Upper lobe of left lung (tissue), 6 donors: ENCODE results near the gene FAM193B. TPM values are rescaled to one million over a fixed set of nuclear protein-coding genes. Genes with fewer than 3 reads are reported as not detected.

ENCODE experiments used
- ATAC-seq, 2 donors: fragments of 200-7000 bp; cut with Tn5 transposase; one replicate each; pipeline ENCODE4 v1.9.1; 2022; ENCODE audit warnings: mild to moderate bottlenecking in 2 of 2, moderate library complexity in 2 of 2; ENCODE audit not compliant: low FRiP score in 2 of 2
- DNase-seq, 2 donors: peaks; one replicate each; pipeline ENCODE4 v3.0.0-alpha.2; 2019 to 2020
- H3K27ac ChIP-seq, 4 donors: fragments of 200-600 bp; sonication (generic); one replicate each; pipeline ENCODE4 v1.5.1; 2016 to 2019
- H3K27me3 ChIP-seq, 4 donors: fragments of 200-600 bp; sonication (generic); one replicate each; pipeline ENCODE4 v1.5.1; 2017 to 2019
- H3K36me3 ChIP-seq, 4 donors: fragments of 200-600 bp; sonication (generic); one replicate each; pipeline ENCODE4 v1.5.1; 2016 to 2019
- H3K4me1 ChIP-seq, 4 donors: fragments of 200-600 bp; sonication (generic); one replicate each; pipeline ENCODE4 v1.5.1; 2018 to 2019
- H3K4me3 ChIP-seq, 4 donors: fragments of 200-600 bp; sonication (generic); one replicate each; pipeline ENCODE4 v1.5.1; 2017 to 2019; ENCODE audit warnings: mild to moderate bottlenecking in 2 of 4, moderate library complexity in 1 of 4
- H3K9me3 ChIP-seq, 4 donors: fragments of 200-600 bp; sonication (generic); one replicate each; pipeline ENCODE4 v1.5.1; 2018 to 2019
- EP300 ChIP-seq, 4 donors: sonication (generic); formaldehyde crosslinking; IDR thresholded peaks; one replicate each; pipeline ENCODE4 v1.5.1; 2017; ENCODE audit warnings: antibody characterized with exemption in 4 of 4, control low read depth in 2 of 4
- POLR2A ChIP-seq, 4 donors: fragments of 450-650 bp; IDR thresholded peaks; one replicate each; pipeline ENCODE4 v1.5.1; 2016 to 2017; ENCODE audit warnings: antibody characterized with exemption in 4 of 4, mild to moderate bottlenecking in 2 of 4
- POLR2AphosphoS5 ChIP-seq, 2 donors: sonication (generic); formaldehyde crosslinking; IDR thresholded peaks; one replicate each; pipeline ENCODE4 v1.5.1; 2017; ENCODE audit warnings: antibody characterized with exemption in 2 of 2
- WGBS, 2 donors: methylation state at CpG; one replicate each; pipeline ENCODE4 v1.1.5; 2017 to 2018; 5-methylcytosine and 5-hydroxymethylcytosine counted together
- total RNA-seq, 6 donors: library from RNA; depleted of rRNA in 4 of 6; stranded (reverse); fragments of >200 nt in 4 of 6; gene quantifications; one replicate each; pipeline versions ENCODE4 v1.1.0 to v1.2.1, GENCODE V29; 2016 to 2021
- TF ChIP-seq, protein P1 (sequence below), 6 experiments: fragments of 450-650 bp in 4 of 6; fragments of 200-600 bp in 2 of 6; sonication (generic) in 2 of 6; IDR thresholded peaks; one replicate each; pipeline ENCODE4 v1.5.1; 2016 to 2019; ENCODE audit warnings: antibody characterized with exemption in 6 of 6
- donor health status: DM: no; HTN: no; CAD: no; lungs with moderate emphysema.
- donor health status: DM: no; HTN: yes; CAD: no; lungs with severe emphysema.

The FAM193B gene
- total RNA-seq, 6 donors from 2014 or later = 45.1 to 421 (median 91.4) TPM

- peaks cover 0 to 17% (median 2%) of the 10 kb centered on the region in 4 donors for H3K36me3 ChIP-seq
- no peak for DNase-seq
- WGBS, 2 donors = 61 to 68% methylated on average over 3 of the region's 3 CpGs
- no peaks in the 10 kb centered on the region for H3K27me3 ChIP-seq
- H3K27ac ChIP-seq = peak overlapping the region in 1 of 4 donors; percentile 48
- ATAC-seq = no peak
- no peak overlapping the region for H3K4me3 ChIP-seq
- no peaks in the 10 kb centered on the region for H3K9me3 ChIP-seq
- TF ChIP-seq, protein P1, sequence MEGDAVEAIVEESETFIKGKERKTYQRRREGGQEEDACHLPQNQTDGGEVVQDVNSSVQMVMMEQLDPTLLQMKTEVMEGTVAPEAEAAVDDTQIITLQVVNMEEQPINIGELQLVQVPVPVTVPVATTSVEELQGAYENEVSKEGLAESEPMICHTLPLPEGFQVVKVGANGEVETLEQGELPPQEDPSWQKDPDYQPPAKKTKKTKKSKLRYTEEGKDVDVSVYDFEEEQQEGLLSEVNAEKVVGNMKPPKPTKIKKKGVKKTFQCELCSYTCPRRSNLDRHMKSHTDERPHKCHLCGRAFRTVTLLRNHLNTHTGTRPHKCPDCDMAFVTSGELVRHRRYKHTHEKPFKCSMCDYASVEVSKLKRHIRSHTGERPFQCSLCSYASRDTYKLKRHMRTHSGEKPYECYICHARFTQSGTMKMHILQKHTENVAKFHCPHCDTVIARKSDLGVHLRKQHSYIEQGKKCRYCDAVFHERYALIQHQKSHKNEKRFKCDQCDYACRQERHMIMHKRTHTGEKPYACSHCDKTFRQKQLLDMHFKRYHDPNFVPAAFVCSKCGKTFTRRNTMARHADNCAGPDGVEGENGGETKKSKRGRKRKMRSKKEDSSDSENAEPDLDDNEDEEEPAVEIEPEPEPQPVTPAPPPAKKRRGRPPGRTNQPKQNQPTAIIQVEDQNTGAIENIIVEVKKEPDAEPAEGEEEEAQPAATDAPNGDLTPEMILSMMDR (IDR thresholded peaks at IDR 0.05) = no peak
- TF ChIP-seq POLR2AphosphoS5 (IDR thresholded peaks at IDR 0.05) (no peak), EP300 (IDR thresholded peaks at IDR 0.05) (no peak), POLR2A (IDR thresholded peaks at IDR 0.05) (no peak)
- peaks cover 31 to 55% (median 44%) of the 10 kb centered on the region in 4 donors for H3K4me1 ChIP-seq
These were observed 6.6 kb downstream of the FAM193B start for GRCh38 chr5:177547736-177548135.

GRCh38 chr5:177546258-177546741 is 8.1 kb downstream of the FAM193B start:
- peak in 1 of 4 donors; percentile 67 for TF ChIP-seq EP300 (IDR thresholded peaks at IDR 0.05)
- peak; percentile 17 to 73 for TF ChIP-seq POLR2AphosphoS5 (IDR thresholded peaks at IDR 0.05)
- TF ChIP-seq, protein P1 (IDR thresholded peaks at IDR 0.05) = peak in 1 of 6 experiments; percentile 10
- TF ChIP-seq POLR2A (IDR thresholded peaks at IDR 0.05) = no peak
- DNase-seq (peak in 1 of 2 donors; percentile 46), ATAC-seq (peak; percentile 78 to 89)
- Histone ChIP-seq H3K9me3 (no peaks in the 10 kb centered on the region), H3K4me3 (no peak overlapping the region), H3K27ac (peak overlapping the region; percentile 72 to 77 (median 74)), H3K27me3 (no peaks in the 10 kb centered on the region), H3K4me1 (peaks cover 25 to 42% (median 36%) of the 10 kb centered on the region in 4 donors), H3K36me3 (peaks cover 0 to 13% (median 0%) of the 10 kb centered on the region in 4 donors)
- WGBS, 2 donors = 88% methylated on average over 1 of the region's 1 CpG; no CpG with 5 or more reads in 1 of the 2 donors

DNA sequence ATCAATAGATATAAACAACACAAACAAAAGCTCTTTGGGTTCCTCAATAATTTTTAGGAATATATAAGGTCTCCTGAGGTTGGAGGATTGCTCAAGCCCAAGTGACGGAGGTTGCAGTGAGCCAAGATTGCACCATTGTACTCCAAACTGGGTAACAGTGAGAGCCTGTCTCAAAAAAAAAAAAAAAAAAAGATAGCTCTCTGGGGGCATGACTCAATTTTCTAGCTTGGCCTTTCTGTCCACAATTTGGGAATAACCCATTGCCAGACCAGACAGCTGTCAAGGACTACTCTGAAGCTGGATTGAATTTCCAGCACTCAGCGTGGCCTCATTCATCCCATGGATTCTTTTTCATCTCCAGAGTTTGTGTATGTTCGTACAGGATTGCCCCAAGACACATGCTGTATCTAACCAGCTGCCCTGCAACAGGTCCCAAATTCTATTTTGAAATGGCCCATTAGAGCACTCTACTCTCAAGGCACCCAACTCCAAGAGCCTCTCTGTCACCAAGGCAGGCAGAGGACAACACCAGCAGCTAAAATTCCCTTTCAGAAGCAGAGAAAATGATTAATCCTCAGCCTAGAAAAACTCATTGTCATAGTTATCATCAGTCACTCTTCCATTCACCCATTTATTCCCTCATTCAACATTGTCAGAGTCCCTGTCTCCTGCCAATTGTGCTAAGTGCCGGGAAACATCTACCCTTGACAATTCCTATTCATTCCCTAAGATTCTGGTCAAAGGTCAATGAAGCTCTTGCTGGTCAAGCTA is 8.7 kb downstream of the FAM193B start:
- no peak overlapping the region for H3K4me3 ChIP-seq
- H3K4me1 ChIP-seq = peaks cover 25 to 42% (median 36%) of the 10 kb centered on the region in 4 donors
- peaks cover 0 to 11% (median 0%) of the 10 kb centered on the region in 4 donors for H3K36me3 ChIP-seq
- H3K9me3 ChIP-seq = no peaks in the 10 kb centered on the region
- DNase-seq = peak in 1 of 2 donors; percentile 81
- ATAC-seq = peak; percentile 74 to 87
- 68 to 72% methylated on average over 4 of the region's 4 CpGs for WGBS, 2 donors
- TF ChIP-seq POLR2A (IDR thresholded peaks at IDR 0.05) = no peak
- TF ChIP-seq, protein P1 (IDR thresholded peaks at IDR 0.05) = no peak
- peak; percentile 20 to 64 for TF ChIP-seq POLR2AphosphoS5 (IDR thresholded peaks at IDR 0.05)
- no peak for TF ChIP-seq EP300 (IDR thresholded peaks at IDR 0.05)
- no peaks in the 10 kb centered on the region for H3K27me3 ChIP-seq
- peak overlapping the region; percentile 72 to 77 (median 74) for H3K27ac ChIP-seq

- no peaks in the 10 kb centered on the region for H3K27me3 ChIP-seq
- no peak for DNase-seq
- no peak for ATAC-seq
- TF ChIP-seq POLR2A (IDR thresholded peaks at IDR 0.05) (no peak), EP300 (IDR thresholded peaks at IDR 0.05) (no peak), POLR2AphosphoS5 (IDR thresholded peaks at IDR 0.05) (no peak)
- TF ChIP-seq, protein P1 (IDR thresholded peaks at IDR 0.05) = no peak
- H3K9me3 ChIP-seq = no peaks in the 10 kb centered on the region
- no peak overlapping the region for H3K4me3 ChIP-seq
- no peak overlapping the region for H3K27ac ChIP-seq
- WGBS, 2 donors = 96 to 99% methylated on average over 4 of the region's 4 CpGs
- H3K36me3 ChIP-seq = peaks cover 0 to 15% (median 6%) of the 10 kb centered on the region in 4 donors
- peaks cover 29 to 43% (median 37%) of the 10 kb centered on the region in 4 donors for H3K4me1 ChIP-seq
These were observed 11.4 kb downstream of the FAM193B start for GRCh38 chr5:177542816-177543465.
